Measurements from ENCODE around the gene APOH. TPM values are rescaled to one million over a fixed set of nuclear protein-coding genes. Genes with fewer than 3 reads are reported as not detected.

Gene APOH
- total RNA-seq, 1 donor from 2014 or later, result not detected

GRCh38 chr17:66221343-66221742 lies 7.9 kb downstream of the APOH start:
- Mint-ChIP-seq H3K27ac (ENCODE audit: unreplicated experiment) (no peak overlapping the region), H3K36me3 (ENCODE audit: unreplicated experiment) (no peaks in the 10 kb centered on the region), H3K4me1 (ENCODE audit: unreplicated experiment) (no peaks in the 10 kb centered on the region), H3K9me3 (ENCODE audit: unreplicated experiment) (no peaks in the 10 kb centered on the region), H3K27me3 (ENCODE audit: unreplicated experiment) (peaks cover 39% of the 10 kb centered on the region), H3K4me3 (ENCODE audit: unreplicated experiment) (no peak overlapping the region)
- TF ChIP-seq CTCF (IDR thresholded peaks at IDR 0.05), result no peak
- no peak for DNase-seq (ENCODE audit: extremely low spot score, unreplicated experiment)

- no peak overlapping the region for H3K4me3 Mint-ChIP-seq (ENCODE audit: unreplicated experiment)
Measured at GRCh38 chr17:66220079-66220835, 9.0 kb downstream of the APOH start.

GRCh38 chr17:66215529-66215911 lies 13.7 kb downstream of the APOH start:
- no peak for DNase-seq (ENCODE audit: extremely low spot score, unreplicated experiment)
- TF ChIP-seq CTCF (IDR thresholded peaks at IDR 0.05), result no peak
- Mint-ChIP-seq H3K9me3 (ENCODE audit: unreplicated experiment) (no peaks in the 10 kb centered on the region), H3K36me3 (ENCODE audit: unreplicated experiment) (no peaks in the 10 kb centered on the region), H3K27me3 (ENCODE audit: unreplicated experiment) (peaks cover 40% of the 10 kb centered on the region), H3K4me3 (ENCODE audit: unreplicated experiment) (no peak overlapping the region), H3K4me1 (ENCODE audit: unreplicated experiment) (no peaks in the 10 kb centered on the region), H3K27ac (ENCODE audit: unreplicated experiment) (no peak overlapping the region)

More at GRCh38 chr17:66220079-66220835, 9.0 kb downstream of the APOH start:
- Mint-ChIP-seq H3K4me1 (ENCODE audit: unreplicated experiment) (no peaks in the 10 kb centered on the region), H3K27me3 (ENCODE audit: unreplicated experiment) (peaks cover 44% of the 10 kb centered on the region), H3K27ac (ENCODE audit: unreplicated experiment) (no peak overlapping the region), H3K9me3 (ENCODE audit: unreplicated experiment) (no peaks in the 10 kb centered on the region), H3K36me3 (ENCODE audit: unreplicated experiment) (no peaks in the 10 kb centered on the region)
- no peak for DNase-seq (ENCODE audit: extremely low spot score, unreplicated experiment)
- TF ChIP-seq CTCF (IDR thresholded peaks at IDR 0.05), result no peak

- Mint-ChIP-seq H3K4me1 (ENCODE audit: unreplicated experiment) (no peaks in the 10 kb centered on the region), H3K9me3 (ENCODE audit: unreplicated experiment) (no peaks in the 10 kb centered on the region), H3K27me3 (ENCODE audit: unreplicated experiment) (peaks cover 38% of the 10 kb centered on the region), H3K27ac (ENCODE audit: unreplicated experiment) (no peak overlapping the region), H3K4me3 (ENCODE audit: unreplicated experiment) (no peak overlapping the region), H3K36me3 (ENCODE audit: unreplicated experiment) (no peaks in the 10 kb centered on the region)
- no peak for DNase-seq (ENCODE audit: extremely low spot score, unreplicated experiment)
- no peak for TF ChIP-seq CTCF (IDR thresholded peaks at IDR 0.05)
Measured at GRCh38 chr17:66214884-66215528, 14.2 kb downstream of the APOH start.

- no peak for TF ChIP-seq CTCF (IDR thresholded peaks at IDR 0.05)
- H3K27ac Mint-ChIP-seq (ENCODE audit: unreplicated experiment), result no peak overlapping the region
- DNase-seq (ENCODE audit: extremely low spot score, unreplicated experiment), result no peak
- no peaks in the 10 kb centered on the region for H3K4me1 Mint-ChIP-seq (ENCODE audit: unreplicated experiment)
- no peak overlapping the region for H3K4me3 Mint-ChIP-seq (ENCODE audit: unreplicated experiment)
- H3K36me3 Mint-ChIP-seq (ENCODE audit: unreplicated experiment), result no peaks in the 10 kb centered on the region
- H3K9me3 Mint-ChIP-seq (ENCODE audit: unreplicated experiment), result peaks cover 6% of the 10 kb centered on the region
- H3K27me3 Mint-ChIP-seq (ENCODE audit: unreplicated experiment), result peaks cover 25% of the 10 kb centered on the region
Measured at GRCh38 chr17:66211047-66211810, 18.0 kb downstream of the APOH start.

Data from osteocyte (in vitro differentiated cells).